CD4-positive, alpha-beta memory T cell (primary cell): ENCODE measurements around the gene CCDC177. TPM values are rescaled to one million over a fixed set of nuclear protein-coding genes. Genes with fewer than 3 reads are reported as not detected.

Source experiments
- CTCF ChIA-PET: fragments of 350-600 bp; sonication (Branson Sonifier 250); formaldehyde crosslinking; loops from one replicate; lab custom pipeline; 2021; ENCODE audit warnings: inconsistent platforms; ENCODE audit not compliant: partially characterized antibody; lab: Charles Lee
- POLR2A ChIA-PET: fragments of 350-600 bp; sonication (Branson Sonifier 250); formaldehyde crosslinking; loops from one replicate; lab custom pipeline; 2021; ENCODE audit not compliant: partially characterized antibody; lab: Charles Lee
- DNase-seq, 5 donors: peaks; one replicate each; pipeline versions ENCODE4 v3.0.0 to v3.0.0-alpha.2; 2020 to 2022; ENCODE audit warnings: mixed read lengths in 1 of 5
- H3K27ac ChIP-seq: one replicate; pipeline ENCODE4 v1.7.0; 2013; ENCODE audit warnings: low read depth, low read length
- H3K27me3 ChIP-seq: 2 replicates; pipeline ENCODE4 v1.7.0; 2013; ENCODE audit warnings: mild to moderate bottlenecking, low read length, moderate library complexity; ENCODE audit not compliant: insufficient read depth
- H3K36me3 ChIP-seq: 2 replicates; pipeline ENCODE4 v1.7.0; 2013; ENCODE audit warnings: mild to moderate bottlenecking, low read length, moderate library complexity; ENCODE audit not compliant: insufficient read depth
- H3K4me1 ChIP-seq: 2 replicates; pipeline ENCODE4 v1.7.0; 2013; ENCODE audit warnings: mild to moderate bottlenecking, low read length, moderate library complexity; ENCODE audit not compliant: insufficient read depth
- H3K4me3 ChIP-seq, 2 donors: one replicate each; pipeline ENCODE4 v1.7.0; 2013; ENCODE audit warnings: low read length in 2 of 2, mild to moderate bottlenecking in 1 of 2
- H3K9me3 ChIP-seq, 2 donors: one replicate each; pipeline ENCODE4 v1.7.0; 2013; ENCODE audit warnings: low read length in 2 of 2, control low read depth in 1 of 2; ENCODE audit not compliant: control insufficient read depth in 1 of 2
- H3K27ac Mint-ChIP-seq, 7 donors: one replicate each; pipeline ENCODE4 v1.8.0; 2020 to 2021; ENCODE audit warnings: mixed read lengths in 7 of 7, mild to moderate bottlenecking in 6 of 7, inconsistent platforms in 3 of 7, moderate library complexity in 3 of 7
- H3K27me3 Mint-ChIP-seq, 2 donors: one replicate each; pipeline ENCODE4 v1.8.0; 2020 to 2021; ENCODE audit warnings: mixed read lengths in 2 of 2
- H3K36me3 Mint-ChIP-seq, 2 donors: one replicate each; pipeline ENCODE4 v1.8.0; 2020 to 2021; ENCODE audit warnings: mixed read lengths in 2 of 2, inconsistent platforms in 1 of 2, mild to moderate bottlenecking in 1 of 2
- H3K4me1 Mint-ChIP-seq, 4 donors: one replicate each; pipeline ENCODE4 v1.8.0; 2020 to 2021; ENCODE audit warnings: mixed read lengths in 4 of 4, mild to moderate bottlenecking in 1 of 4
- H3K4me3 Mint-ChIP-seq, 8 donors: one replicate each; pipeline ENCODE4 v1.8.0; 2020 to 2021; ENCODE audit warnings: mixed read lengths in 8 of 8, mild to moderate bottlenecking in 7 of 8, moderate library complexity in 6 of 8, inconsistent platforms in 3 of 8
- H3K9me3 Mint-ChIP-seq, 8 donors: one replicate each; pipeline ENCODE4 v1.8.0; 2020 to 2021; ENCODE audit warnings: mixed read lengths in 8 of 8, mild to moderate bottlenecking in 5 of 8, inconsistent platforms in 3 of 8, moderate library complexity in 1 of 8
- intact Hi-C: fragments of 100-400 bp; cut with micrococcal nuclease; formaldehyde crosslinking; loops from one replicate; pipeline ENCODE4 v1.15.1; 2023
- polyA plus RNA-seq, 2 donors: library from polyadenylated mRNA; unstranded; fragments of 300-500 nt; fragmentation: Illumina TruSeq; gene quantifications; one replicate each; pipeline ENCODE4 v1.2.3, GENCODE V29; 2021
- total RNA-seq, 2 experiments: library from RNA; stranded (reverse); gene quantifications; one replicate each; pipeline ENCODE4 v1.2.3, GENCODE V29; 2021

CCDC177 gene
- total and polyA plus RNA-seq, 4 experiments from 2014 or later: not detected

DNA sequence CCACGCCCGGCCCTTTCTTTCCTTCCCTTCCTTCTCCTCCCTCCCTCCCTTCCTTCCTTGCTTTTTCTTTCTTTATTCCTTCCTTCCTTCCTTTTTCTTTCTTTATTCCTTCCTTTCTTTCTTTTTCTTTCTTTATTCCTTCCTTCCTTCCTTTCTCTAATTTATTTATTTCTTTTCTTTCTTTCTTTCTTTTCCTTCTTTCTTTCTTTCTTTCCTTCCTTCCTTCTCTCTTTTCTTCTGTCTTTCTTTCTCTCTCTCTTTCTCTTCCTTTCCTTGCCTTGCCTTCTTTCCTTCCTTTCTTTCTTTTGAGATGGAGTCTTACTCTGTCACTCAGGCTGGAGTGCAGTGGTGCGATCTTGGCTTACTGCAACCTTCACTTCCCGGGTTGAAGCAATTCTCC, 15.9 kb downstream of the CCDC177 start:
- Histone ChIP-seq H3K4me3 (no peak overlapping the region), H3K27ac (no peak overlapping the region), H3K36me3 (no peaks in the 10 kb centered on the region), H3K4me1 (no peaks in the 10 kb centered on the region), H3K9me3 (no peaks in the 10 kb centered on the region), H3K27me3 (no peaks in the 10 kb centered on the region)
- peaks cover 0 to 2% (median 0%) of the 10 kb centered on the region in 8 donors for H3K9me3 Mint-ChIP-seq
- intact Hi-C loops: no loop called here
- DNase-seq: no peak
- H3K4me1 Mint-ChIP-seq: no peaks in the 10 kb centered on the region
- POLR2A ChIA-PET: no interaction called here
- peaks cover 9 to 31% of the 10 kb centered on the region in 2 donors for H3K27me3 Mint-ChIP-seq
- no peak overlapping the region for H3K4me3 Mint-ChIP-seq
- no peak overlapping the region for H3K27ac Mint-ChIP-seq
- CTCF ChIA-PET: no interaction called here
- no peaks in the 10 kb centered on the region for H3K36me3 Mint-ChIP-seq

- Mint-ChIP-seq H3K9me3 (no peaks in the 10 kb centered on the region), H3K27me3 (peaks cover 13 to 34% of the 10 kb centered on the region in 2 donors), H3K36me3 (no peaks in the 10 kb centered on the region), H3K4me1 (no peaks in the 10 kb centered on the region), H3K4me3 (no peak overlapping the region), H3K27ac (no peak overlapping the region)
- no peaks in the 10 kb centered on the region for H3K4me1 ChIP-seq
- H3K9me3 ChIP-seq: no peaks in the 10 kb centered on the region
- ChIA-PET CTCF (no interaction called here), POLR2A (no interaction called here)
- no peaks in the 10 kb centered on the region for H3K36me3 ChIP-seq
- no peak for DNase-seq
- H3K27me3 ChIP-seq: no peaks in the 10 kb centered on the region
- intact Hi-C loops: no loop called here
- no peak overlapping the region for H3K27ac ChIP-seq
- no peak overlapping the region for H3K4me3 ChIP-seq
Measured at GRCh38 chr14:69554500-69554899, 20.2 kb downstream of the CCDC177 start.

GRCh38 chr14:69553252-69553651, 21.4 kb downstream of the CCDC177 start:
- Mint-ChIP-seq H3K27me3 (peaks cover 10 to 35% of the 10 kb centered on the region in 2 donors), H3K9me3 (no peaks in the 10 kb centered on the region), H3K4me3 (no peak overlapping the region), H3K36me3 (no peaks in the 10 kb centered on the region), H3K27ac (no peak overlapping the region), H3K4me1 (peaks cover 0 to under 1% (median 0%) of the 10 kb centered on the region in 4 donors)
- Histone ChIP-seq H3K27ac (no peak overlapping the region), H3K27me3 (no peaks in the 10 kb centered on the region), H3K36me3 (no peaks in the 10 kb centered on the region), H3K4me3 (no peak overlapping the region), H3K4me1 (no peaks in the 10 kb centered on the region), H3K9me3 (no peaks in the 10 kb centered on the region)
- intact Hi-C loops: no loop called here
- no peak for DNase-seq
- ChIA-PET CTCF (no interaction called here), POLR2A (no interaction called here)

DNA sequence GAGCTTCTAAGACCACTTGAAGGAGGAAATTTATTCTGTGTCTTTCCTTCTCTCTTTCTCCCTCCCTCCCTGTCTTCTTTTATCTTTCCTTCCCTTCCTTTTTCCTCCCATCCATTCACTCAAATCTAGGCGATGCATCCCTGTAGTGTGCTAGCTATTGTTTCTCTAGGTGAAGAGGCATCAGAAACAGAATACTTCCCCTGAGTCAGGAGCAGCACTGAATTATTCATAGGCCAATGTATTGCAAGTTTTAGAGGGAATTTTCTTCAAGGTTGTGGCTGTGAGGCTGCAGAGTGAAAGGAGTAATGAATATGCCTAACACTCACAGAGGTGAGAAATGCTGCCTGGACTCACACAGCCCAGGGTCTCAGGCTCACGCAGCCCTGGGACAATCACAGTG, 23.2 kb downstream of the CCDC177 start:
- CTCF ChIA-PET: no interaction called here
- POLR2A ChIA-PET: no interaction called here
- Mint-ChIP-seq H3K27me3 (peaks cover 20 to 40% of the 10 kb centered on the region in 2 donors), H3K4me1 (peaks cover 0 to 2% (median under 1%) of the 10 kb centered on the region in 4 donors), H3K9me3 (no peaks in the 10 kb centered on the region), H3K36me3 (no peaks in the 10 kb centered on the region), H3K4me3 (no peak overlapping the region), H3K27ac (no peak overlapping the region)
- no peaks in the 10 kb centered on the region for H3K36me3 ChIP-seq
- H3K4me3 ChIP-seq: no peak overlapping the region
- DNase-seq: no peak
- no peaks in the 10 kb centered on the region for H3K4me1 ChIP-seq
- intact Hi-C loops: no loop called here
- no peak overlapping the region for H3K27ac ChIP-seq
- no peaks in the 10 kb centered on the region for H3K9me3 ChIP-seq
- no peaks in the 10 kb centered on the region for H3K27me3 ChIP-seq

GRCh38 chr14:69548566-69548965, 26.1 kb downstream of the CCDC177 start:
- peaks cover 0 to 1% (median 0%) of the 10 kb centered on the region in 8 donors for H3K9me3 Mint-ChIP-seq
- ChIA-PET POLR2A (no interaction called here), CTCF (interaction anchor here (0.8 to 1.1 kb wide), 3 partner anchors 11 to 26 kb away, joined by 3 to 4 read pairs (median 3); partner anchors contain the start of gene CCDC177)
- no peak overlapping the region for H3K27ac Mint-ChIP-seq
- intact Hi-C loops: no loop called here
- Histone ChIP-seq H3K27ac (no peak overlapping the region), H3K36me3 (no peaks in the 10 kb centered on the region), H3K9me3 (no peaks in the 10 kb centered on the region), H3K4me1 (peaks cover 6% of the 10 kb centered on the region), H3K4me3 (no peak overlapping the region), H3K27me3 (no peaks in the 10 kb centered on the region)
- H3K27me3 Mint-ChIP-seq: peaks cover 28 to 43% of the 10 kb centered on the region in 2 donors
- peaks cover 3 to 7% (median 3%) of the 10 kb centered on the region in 4 donors for H3K4me1 Mint-ChIP-seq
- H3K36me3 Mint-ChIP-seq: no peaks in the 10 kb centered on the region
- DNase-seq: no peak
- H3K4me3 Mint-ChIP-seq: no peak overlapping the region

DNA sequence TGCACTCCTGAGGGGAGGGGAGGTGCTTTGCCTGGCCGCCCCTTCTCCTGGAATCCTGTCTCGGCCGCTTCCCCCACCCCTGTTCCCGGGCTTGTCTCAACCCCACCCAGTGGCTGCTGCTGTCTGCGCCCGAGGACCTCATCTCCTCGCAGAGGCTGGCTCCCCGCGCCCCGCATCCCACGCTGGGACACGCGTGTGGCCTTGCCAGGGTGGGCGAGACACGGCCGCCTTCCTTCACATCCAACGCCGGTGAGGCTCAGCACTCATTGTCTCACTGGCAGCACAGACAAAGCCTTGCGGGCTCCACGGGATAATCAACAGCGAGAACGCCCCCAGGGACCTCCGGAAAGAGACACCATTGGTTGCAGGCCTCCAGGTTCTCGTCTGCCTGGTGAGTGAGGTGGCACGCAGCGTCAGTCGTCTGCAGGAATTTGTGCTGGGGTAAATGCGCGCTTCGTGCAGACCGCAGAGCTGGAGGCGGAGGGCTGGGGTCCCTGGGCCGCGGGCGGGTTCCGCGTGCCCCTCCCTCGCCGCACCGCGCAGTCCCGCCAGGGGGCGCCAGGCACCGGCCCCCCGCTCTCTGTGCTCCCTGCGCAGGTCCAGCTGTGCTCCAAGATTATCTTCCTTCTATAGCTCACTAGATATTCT, 26.8 kb downstream of the CCDC177 start:
- Mint-ChIP-seq H3K4me3 (peak overlapping the region in 2 of 8 donors; percentile 27 to 50), H3K27me3 (peaks cover 28 to 37% of the 10 kb centered on the region in 2 donors), H3K9me3 (peaks cover 0 to 1% (median 0%) of the 10 kb centered on the region in 8 donors), H3K36me3 (no peaks in the 10 kb centered on the region), H3K27ac (no peak overlapping the region), H3K4me1 (peaks cover 5 to 8% (median 6%) of the 10 kb centered on the region in 4 donors)
- peaks cover 8% of the 10 kb centered on the region for H3K4me1 ChIP-seq
- H3K27ac ChIP-seq: no peak overlapping the region
- no peak for DNase-seq
- no peaks in the 10 kb centered on the region for H3K27me3 ChIP-seq
- POLR2A ChIA-PET: no interaction called here
- intact Hi-C loops: no loop called here
- H3K4me3 ChIP-seq: no peak overlapping the region
- no peaks in the 10 kb centered on the region for H3K36me3 ChIP-seq
- CTCF ChIA-PET: interaction anchor here (1.1 kb wide), 1 partner anchor 27 kb away, joined by 4 read pairs; the partner anchor contains the start of gene CCDC177
- H3K9me3 ChIP-seq: no peaks in the 10 kb centered on the region

- no peaks in the 10 kb centered on the region for H3K36me3 ChIP-seq
- no peaks in the 10 kb centered on the region for H3K27me3 ChIP-seq
- peaks cover 8% of the 10 kb centered on the region for H3K4me1 ChIP-seq
- H3K4me3 Mint-ChIP-seq: peak overlapping the region in 1 of 8 donors; percentile 3
- DNase-seq: peak in 4 of 5 donors; percentile 10 to 51 (median 13)
- intact Hi-C loops: no loop called here
- no peaks in the 10 kb centered on the region for H3K36me3 Mint-ChIP-seq
- peaks cover 0 to 4% (median 0%) of the 10 kb centered on the region in 8 donors for H3K9me3 Mint-ChIP-seq
- H3K4me3 ChIP-seq: no peak overlapping the region
- peaks cover 5 to 8% (median 6%) of the 10 kb centered on the region in 4 donors for H3K4me1 Mint-ChIP-seq
- no peak overlapping the region for H3K27ac ChIP-seq
- no peaks in the 10 kb centered on the region for H3K9me3 ChIP-seq
- H3K27ac Mint-ChIP-seq: no peak overlapping the region
- POLR2A ChIA-PET: no interaction called here
- CTCF ChIA-PET: interaction anchor here (1.4 to 2.0 kb wide), 2 partner anchors 12 to 41 kb away, joined by 4 to 6 read pairs; no protein-coding TSS in a partner anchor
- H3K27me3 Mint-ChIP-seq: peaks cover 17 to 18% of the 10 kb centered on the region in 2 donors
Measured at GRCh38 chr14:69543341-69544115, 31.1 kb downstream of the CCDC177 start.
